ENCODE results near the gene MRGPRD.

The MRGPRD gene

GRCh38 chr11:69024509-69024908 lies 43.7 kb upstream of the MRGPRD start:
- H3K27me3 ChIP-seq (ENCODE audit: insufficient read depth, low read length, poor library complexity, severe bottlenecking): no peaks in the 10 kb centered on the region
- H3K4me1 ChIP-seq (ENCODE audit: insufficient read depth, low read length, poor library complexity, severe bottlenecking): no peaks in the 10 kb centered on the region
- no peaks in the 10 kb centered on the region for H3K9me2 ChIP-seq (replicated peaks; ENCODE audit: low read depth, low read length)
- TF ChIP-seq, protein P1, sequence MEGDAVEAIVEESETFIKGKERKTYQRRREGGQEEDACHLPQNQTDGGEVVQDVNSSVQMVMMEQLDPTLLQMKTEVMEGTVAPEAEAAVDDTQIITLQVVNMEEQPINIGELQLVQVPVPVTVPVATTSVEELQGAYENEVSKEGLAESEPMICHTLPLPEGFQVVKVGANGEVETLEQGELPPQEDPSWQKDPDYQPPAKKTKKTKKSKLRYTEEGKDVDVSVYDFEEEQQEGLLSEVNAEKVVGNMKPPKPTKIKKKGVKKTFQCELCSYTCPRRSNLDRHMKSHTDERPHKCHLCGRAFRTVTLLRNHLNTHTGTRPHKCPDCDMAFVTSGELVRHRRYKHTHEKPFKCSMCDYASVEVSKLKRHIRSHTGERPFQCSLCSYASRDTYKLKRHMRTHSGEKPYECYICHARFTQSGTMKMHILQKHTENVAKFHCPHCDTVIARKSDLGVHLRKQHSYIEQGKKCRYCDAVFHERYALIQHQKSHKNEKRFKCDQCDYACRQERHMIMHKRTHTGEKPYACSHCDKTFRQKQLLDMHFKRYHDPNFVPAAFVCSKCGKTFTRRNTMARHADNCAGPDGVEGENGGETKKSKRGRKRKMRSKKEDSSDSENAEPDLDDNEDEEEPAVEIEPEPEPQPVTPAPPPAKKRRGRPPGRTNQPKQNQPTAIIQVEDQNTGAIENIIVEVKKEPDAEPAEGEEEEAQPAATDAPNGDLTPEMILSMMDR (conservative IDR thresholded peaks at IDR 0.05; ENCODE audit: low read length): no peak
- no peak for TF ChIP-seq EZH2phosphoT487 (IDR thresholded peaks at IDR 0.05; ENCODE audit: borderline replicate concordance)
- no peak overlapping the region for H3K4me2 ChIP-seq (ENCODE audit: low read depth, low read length, poor library complexity, severe bottlenecking)
- H3K9ac ChIP-seq (ENCODE audit: low read depth, low read length, poor library complexity, severe bottlenecking): no peak overlapping the region
- no peaks in the 10 kb centered on the region for H3K36me3 ChIP-seq (ENCODE audit: insufficient read depth, low read length)
- no peaks in the 10 kb centered on the region for H4K20me1 ChIP-seq (ENCODE audit: insufficient read depth, low read length, poor library complexity, severe bottlenecking)
- H2AFZ ChIP-seq (ENCODE audit: low read length): no peak overlapping the region
- no peaks in the 10 kb centered on the region for H3K79me2 ChIP-seq (ENCODE audit: insufficient read depth, low read length)
- no peaks in the 10 kb centered on the region for H3K9me3 ChIP-seq (ENCODE audit: insufficient read depth, low read depth, low read length)
- no peak overlapping the region for H3K4me3 ChIP-seq (ENCODE audit: low read length, poor library complexity, severe bottlenecking)
- H3F3A ChIP-seq (ENCODE audit: low read depth): no peaks in the 10 kb centered on the region

GRCh38 chr11:69022260-69022659 lies 41.5 kb upstream of the MRGPRD start:
- H4K20me1 ChIP-seq (ENCODE audit: insufficient read depth, low read length, poor library complexity, severe bottlenecking): no peaks in the 10 kb centered on the region
- no peaks in the 10 kb centered on the region for H3K79me2 ChIP-seq (ENCODE audit: insufficient read depth, low read length)
- no peak overlapping the region for H2AFZ ChIP-seq (ENCODE audit: low read length)
- H3K9ac ChIP-seq (ENCODE audit: low read depth, low read length, poor library complexity, severe bottlenecking): no peak overlapping the region
- no peak for TF ChIP-seq EZH2phosphoT487 (IDR thresholded peaks at IDR 0.05; ENCODE audit: borderline replicate concordance)
- TF ChIP-seq, protein P1 (conservative IDR thresholded peaks at IDR 0.05; ENCODE audit: low read length): no peak
- no peaks in the 10 kb centered on the region for H3K36me3 ChIP-seq (ENCODE audit: insufficient read depth, low read length)
- no peaks in the 10 kb centered on the region for H3K9me3 ChIP-seq (ENCODE audit: insufficient read depth, low read depth, low read length)
- H3F3A ChIP-seq (ENCODE audit: low read depth): no peaks in the 10 kb centered on the region
- H3K4me1 ChIP-seq (ENCODE audit: insufficient read depth, low read length, poor library complexity, severe bottlenecking): no peaks in the 10 kb centered on the region
- no peaks in the 10 kb centered on the region for H3K27me3 ChIP-seq (ENCODE audit: insufficient read depth, low read length, poor library complexity, severe bottlenecking)
- no peaks in the 10 kb centered on the region for H3K9me2 ChIP-seq (replicated peaks; ENCODE audit: low read depth, low read length)
- H3K4me2 ChIP-seq (ENCODE audit: low read depth, low read length, poor library complexity, severe bottlenecking): no peak overlapping the region
- H3K4me3 ChIP-seq (ENCODE audit: low read length, poor library complexity, severe bottlenecking): no peak overlapping the region

GRCh38 chr11:69018924-69019323 lies 38.1 kb upstream of the MRGPRD start:
- Histone ChIP-seq H3K36me3 (ENCODE audit: insufficient read depth, low read length) (no peaks in the 10 kb centered on the region), H3K9me2 (replicated peaks; ENCODE audit: low read depth, low read length) (no peaks in the 10 kb centered on the region), H3K4me3 (ENCODE audit: low read length, poor library complexity, severe bottlenecking) (no peak overlapping the region), H4K20me1 (ENCODE audit: insufficient read depth, low read length, poor library complexity, severe bottlenecking) (no peaks in the 10 kb centered on the region), H3K9ac (ENCODE audit: low read depth, low read length, poor library complexity, severe bottlenecking) (no peak overlapping the region), H3F3A (ENCODE audit: low read depth) (no peaks in the 10 kb centered on the region), H3K4me2 (ENCODE audit: low read depth, low read length, poor library complexity, severe bottlenecking) (no peak overlapping the region), H2AFZ (ENCODE audit: low read length) (no peak overlapping the region), H3K79me2 (ENCODE audit: insufficient read depth, low read length) (no peaks in the 10 kb centered on the region), H3K27me3 (ENCODE audit: insufficient read depth, low read length, poor library complexity, severe bottlenecking) (no peaks in the 10 kb centered on the region), H3K4me1 (ENCODE audit: insufficient read depth, low read length, poor library complexity, severe bottlenecking) (no peaks in the 10 kb centered on the region), H3K9me3 (ENCODE audit: insufficient read depth, low read depth, low read length) (no peaks in the 10 kb centered on the region)
- TF ChIP-seq, protein P1 (conservative IDR thresholded peaks at IDR 0.05; ENCODE audit: low read length): no peak
- no peak for TF ChIP-seq EZH2phosphoT487 (IDR thresholded peaks at IDR 0.05; ENCODE audit: borderline replicate concordance)

All from Loucy (cell line).